ENCODE results near the gene MCC.

MCC gene

DNA sequence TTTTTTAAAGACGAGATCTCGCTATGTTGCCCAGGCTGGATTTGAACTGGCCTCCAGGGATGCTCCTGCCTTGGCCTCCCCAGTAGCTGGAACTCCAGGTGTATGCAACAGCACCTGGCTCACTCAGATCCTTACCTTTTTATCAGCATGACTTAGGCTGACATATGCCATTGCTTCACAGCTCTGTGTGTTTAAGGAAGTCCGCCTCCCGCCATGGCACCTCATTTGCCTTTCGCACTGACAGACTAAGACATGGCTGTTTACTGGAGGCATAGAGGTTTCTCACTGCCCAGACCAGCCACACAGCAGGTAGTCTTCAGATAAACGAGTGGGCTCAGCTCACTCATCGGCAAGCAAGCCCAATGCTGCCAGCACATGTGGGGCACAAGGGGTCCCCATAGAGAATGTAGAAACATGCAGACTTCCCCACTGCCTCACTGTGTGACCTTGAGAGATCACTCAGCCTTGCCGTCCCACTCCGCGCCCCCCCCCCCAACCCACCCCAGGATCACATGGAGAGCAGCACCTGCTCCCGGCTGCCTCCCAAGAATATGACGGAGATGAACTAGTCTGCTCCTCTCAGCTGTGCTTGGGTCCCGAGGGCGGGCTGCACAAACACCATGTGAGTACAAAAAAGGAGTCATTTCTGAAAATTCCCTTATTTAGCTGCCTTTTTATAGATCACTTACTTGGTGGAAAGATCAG is 448.9 kb downstream of the MCC start:
- TF ChIP-seq CTCF (IDR thresholded peaks at IDR 0.05; ENCODE audit: low read depth, low read length): no peak
- peaks cover 96% of the 10 kb centered on the region for H3K36me3 ChIP-seq
- no peak overlapping the region for H3K27ac ChIP-seq
- H3K4me3 ChIP-seq (ENCODE audit: low read depth, low read length): no peak overlapping the region
- H3K27me3 ChIP-seq (ENCODE audit: insufficient read depth, low read depth, severe bottlenecking): no peaks in the 10 kb centered on the region
- no peaks in the 10 kb centered on the region for H3K9me3 ChIP-seq (ENCODE audit: severe bottlenecking)
- no peak for DNase-seq

- peaks cover 96% of the 10 kb centered on the region for H3K36me3 ChIP-seq
- no peak for DNase-seq
- no peak overlapping the region; the same call in 1 of the 2 replicates for H3K27ac ChIP-seq
- no peaks in the 10 kb centered on the region for H3K27me3 ChIP-seq (ENCODE audit: insufficient read depth, low read depth, severe bottlenecking)
- TF ChIP-seq CTCF (IDR thresholded peaks at IDR 0.05; ENCODE audit: low read depth, low read length): 0 out of 2 replicates have a peak, but pooled peaks have one; percentile 7
- H3K4me3 ChIP-seq (ENCODE audit: low read depth, low read length): no peak overlapping the region
- no peaks in the 10 kb centered on the region for H3K9me3 ChIP-seq (ENCODE audit: severe bottlenecking)
Measured at GRCh38 chr5:113038714-113039113, 449.5 kb downstream of the MCC start.

DNA sequence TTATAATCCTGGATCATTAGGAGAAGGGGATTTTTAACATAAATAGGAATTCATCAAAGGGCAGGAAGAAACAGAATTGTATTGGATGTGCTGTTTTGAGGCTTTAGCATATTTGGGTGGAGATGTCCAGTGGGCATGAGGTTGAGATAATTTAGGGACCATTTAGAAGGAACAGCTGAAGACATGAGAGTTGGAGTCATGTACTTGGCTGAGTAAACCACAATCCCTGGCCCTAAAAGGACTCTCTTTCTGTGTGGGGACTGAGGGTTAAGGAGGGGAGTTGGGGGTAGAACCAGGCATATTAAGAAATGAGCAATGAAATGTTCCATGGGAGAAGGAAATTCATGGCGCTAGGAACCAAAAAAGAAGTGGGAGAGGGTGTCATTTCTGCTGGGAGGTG is 450.1 kb downstream of the MCC start:
- no peak for DNase-seq
- peaks cover 96% of the 10 kb centered on the region for H3K36me3 ChIP-seq
- no peak for TF ChIP-seq CTCF (IDR thresholded peaks at IDR 0.05; ENCODE audit: low read depth, low read length)
- no peak overlapping the region for H3K4me3 ChIP-seq (ENCODE audit: low read depth, low read length)
- no peaks in the 10 kb centered on the region for H3K27me3 ChIP-seq (ENCODE audit: insufficient read depth, low read depth, severe bottlenecking)
- H3K9me3 ChIP-seq (ENCODE audit: severe bottlenecking): no peaks in the 10 kb centered on the region
- H3K27ac ChIP-seq: no peak overlapping the region

DNA sequence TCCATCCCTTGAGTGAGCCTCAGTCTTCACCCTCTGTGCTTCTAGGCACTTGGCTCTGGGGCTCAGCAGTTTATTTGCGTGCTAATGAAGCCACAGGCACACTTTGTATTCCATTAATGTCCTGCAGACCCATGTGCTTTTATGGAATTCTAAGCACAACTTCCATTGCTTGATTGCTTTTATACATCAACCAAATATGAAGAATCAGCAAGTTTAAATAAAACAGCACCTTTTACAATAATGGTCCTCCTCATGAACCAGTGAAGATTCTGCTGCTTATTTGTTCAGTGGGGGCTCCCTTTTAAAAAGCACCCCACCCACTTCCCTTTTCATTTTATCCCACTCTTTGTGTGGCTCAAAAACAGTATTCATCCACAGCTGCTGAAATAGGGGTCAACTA is 451.4 kb downstream of the MCC start:
- no peaks in the 10 kb centered on the region for H3K9me3 ChIP-seq (ENCODE audit: severe bottlenecking)
- peaks cover 99% of the 10 kb centered on the region for H3K36me3 ChIP-seq
- H3K27ac ChIP-seq: no peak overlapping the region
- no peak for TF ChIP-seq CTCF (IDR thresholded peaks at IDR 0.05; ENCODE audit: low read depth, low read length)
- H3K27me3 ChIP-seq (ENCODE audit: insufficient read depth, low read depth, severe bottlenecking): no peaks in the 10 kb centered on the region
- no peak for DNase-seq
- H3K4me3 ChIP-seq (ENCODE audit: low read depth, low read length): no peak overlapping the region

GRCh38 chr5:113036321-113036720 is 451.9 kb downstream of the MCC start:
- no peaks in the 10 kb centered on the region for H3K9me3 ChIP-seq (ENCODE audit: severe bottlenecking)
- DNase-seq: no peak
- H3K36me3 ChIP-seq: peaks cover 99% of the 10 kb centered on the region
- H3K27ac ChIP-seq: no peak overlapping the region
- no peak for TF ChIP-seq CTCF (IDR thresholded peaks at IDR 0.05; ENCODE audit: low read depth, low read length)
- no peaks in the 10 kb centered on the region for H3K27me3 ChIP-seq (ENCODE audit: insufficient read depth, low read depth, severe bottlenecking)
- no peak overlapping the region for H3K4me3 ChIP-seq (ENCODE audit: low read depth, low read length)

DNA sequence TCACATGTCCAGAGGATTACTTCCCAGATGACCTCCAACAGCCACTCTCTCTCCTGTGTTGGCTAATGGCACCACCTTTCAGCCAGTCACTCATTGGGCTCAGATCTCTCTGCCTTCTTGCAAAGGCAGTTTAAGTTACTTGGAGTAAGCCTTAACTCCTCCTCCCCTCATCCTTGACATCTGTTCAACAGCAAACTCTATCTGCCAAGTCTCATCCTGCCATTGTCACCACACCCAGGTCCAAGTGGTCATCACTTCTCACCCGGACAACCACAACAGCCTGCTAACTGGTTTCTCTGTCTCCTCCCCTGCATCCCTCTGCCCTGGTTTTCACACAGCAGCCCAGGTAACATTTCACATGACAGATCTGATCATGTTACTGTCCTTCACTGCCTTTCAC is 453.2 kb downstream of the MCC start:
- H3K36me3 ChIP-seq: peaks cover 99% of the 10 kb centered on the region
- peak overlapping the region; percentile 58 for H3K27ac ChIP-seq
- peak; percentile 55 for DNase-seq
- H3K27me3 ChIP-seq (ENCODE audit: insufficient read depth, low read depth, severe bottlenecking): no peaks in the 10 kb centered on the region
- H3K4me3 ChIP-seq (ENCODE audit: low read depth, low read length): no peak overlapping the region
- TF ChIP-seq CTCF (IDR thresholded peaks at IDR 0.05; ENCODE audit: low read depth, low read length): no peak
- no peaks in the 10 kb centered on the region for H3K9me3 ChIP-seq (ENCODE audit: severe bottlenecking)
